HUES6 (cell line): ENCODE data around the gene IL18BP.

Experiments
- H3K27ac ChIP-seq: 2 replicates; pipeline ENCODE4 v1.7.0; 2013; ENCODE audit warnings: low read depth, mild to moderate bottlenecking, low read length, inconsistent platforms
- H3K27me3 ChIP-seq: 2 replicates; pipeline ENCODE4 v1.6.1; 2013; ENCODE audit warnings: low read length; ENCODE audit not compliant: control insufficient read depth, insufficient read depth
- H3K36me3 ChIP-seq: 2 replicates; pipeline ENCODE4 v1.6.1; 2013; ENCODE audit warnings: low read length; ENCODE audit not compliant: control insufficient read depth, insufficient read depth
- H3K4me1 ChIP-seq: 2 replicates; pipeline ENCODE4 v1.6.1; 2013; ENCODE audit warnings: low read length; ENCODE audit not compliant: control insufficient read depth, insufficient read depth
- H3K4me3 ChIP-seq: 2 replicates; pipeline ENCODE4 v1.5.1; 2013; ENCODE audit warnings: low read depth, low read length
- H3K9ac ChIP-seq: one replicate; pipeline ENCODE4 v1.6.1; 2013; ENCODE audit warnings: mild to moderate bottlenecking, low read length
- H3K9me3 ChIP-seq: 2 replicates; pipeline ENCODE4 v1.6.1; 2013; ENCODE audit warnings: low read depth, low read length; ENCODE audit not compliant: control insufficient read depth, insufficient read depth

Gene IL18BP

GRCh38 chr11:72012897-72013721 lies 14.4 kb downstream of the IL18BP start:
- Histone ChIP-seq H3K4me1 (no peaks in the 10 kb centered on the region), H3K36me3 (peaks cover 99% of the 10 kb centered on the region), H3K9me3 (no peaks in the 10 kb centered on the region), H3K4me3 (no peak overlapping the region), H3K27ac (no peak overlapping the region), H3K27me3 (no peaks in the 10 kb centered on the region), H3K9ac (no peak overlapping the region)

- Histone ChIP-seq H3K36me3 (peaks cover 100% of the 10 kb centered on the region), H3K4me3 (no peak overlapping the region), H3K27ac (no peak overlapping the region), H3K4me1 (no peaks in the 10 kb centered on the region), H3K27me3 (no peaks in the 10 kb centered on the region), H3K9ac (no peak overlapping the region), H3K9me3 (no peaks in the 10 kb centered on the region)
Observed at GRCh38 chr11:72013765-72014711, 15.3 kb downstream of the IL18BP start.

DNA sequence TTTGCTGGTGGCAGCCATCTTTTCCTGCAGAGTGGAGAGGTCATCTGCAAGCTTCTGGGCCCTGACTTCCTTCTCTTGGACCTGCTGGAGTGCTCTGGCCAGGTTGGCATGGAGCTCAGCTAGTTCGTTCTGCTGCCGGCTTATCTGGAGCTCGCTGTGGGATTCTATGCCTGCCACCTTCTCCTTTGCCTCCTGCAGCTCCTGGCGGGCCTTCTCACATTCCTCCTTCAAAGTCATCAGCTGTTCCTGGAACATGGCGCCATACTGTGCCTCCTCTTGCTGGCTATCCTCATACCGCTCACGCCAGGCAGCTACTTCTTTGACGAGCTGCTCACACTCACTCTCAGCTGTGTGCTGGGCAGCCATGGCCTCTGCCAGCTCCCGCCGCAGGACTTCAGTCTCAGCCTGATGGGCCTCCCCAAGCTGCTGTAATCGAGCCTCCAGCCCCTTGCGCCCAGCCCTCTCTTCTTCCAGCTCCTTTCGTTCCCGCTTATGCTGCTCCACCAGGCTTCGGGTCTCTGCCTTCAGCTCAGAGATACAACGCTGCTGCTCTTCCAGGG lies 16.1 kb downstream of the IL18BP start:
- Histone ChIP-seq H3K36me3 (peaks cover 100% of the 10 kb centered on the region), H3K4me1 (no peaks in the 10 kb centered on the region), H3K4me3 (no peak overlapping the region), H3K27me3 (no peaks in the 10 kb centered on the region), H3K27ac (no peak overlapping the region), H3K9ac (no peak overlapping the region), H3K9me3 (no peaks in the 10 kb centered on the region)

DNA sequence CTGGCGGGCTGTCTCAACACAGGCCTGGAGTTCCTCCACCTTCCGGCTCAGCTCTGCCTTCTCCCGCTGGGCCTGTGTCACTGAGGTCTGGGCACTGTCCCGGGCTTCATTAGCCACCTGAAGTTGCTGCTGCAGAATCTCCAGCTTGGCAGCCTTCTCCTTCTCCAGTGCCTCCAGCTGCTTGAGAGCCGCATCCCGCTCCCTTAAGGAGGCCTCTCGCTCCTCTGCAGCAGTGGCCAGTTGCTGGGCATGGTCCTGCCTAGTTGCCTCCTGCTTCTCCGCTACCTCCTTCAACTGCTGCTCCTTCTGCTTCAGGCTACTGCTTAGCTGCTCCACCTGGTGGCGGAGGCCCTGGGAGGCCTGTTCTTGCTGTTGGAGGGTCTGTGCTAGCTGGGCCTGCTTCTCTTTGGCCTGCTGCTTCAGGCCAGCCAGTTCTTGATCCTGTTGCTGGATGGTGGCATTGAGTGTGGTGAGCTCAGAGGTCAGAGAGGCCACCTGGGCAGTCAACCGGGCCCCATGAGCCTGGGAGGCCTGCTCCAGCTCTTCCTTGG lies 16.9 kb downstream of the IL18BP start:
- H3K4me3 ChIP-seq: no peak overlapping the region
- peaks cover 99% of the 10 kb centered on the region for H3K36me3 ChIP-seq
- no peaks in the 10 kb centered on the region for H3K4me1 ChIP-seq
- H3K27ac ChIP-seq: no peak overlapping the region
- no peaks in the 10 kb centered on the region for H3K9me3 ChIP-seq
- no peaks in the 10 kb centered on the region for H3K27me3 ChIP-seq
- H3K9ac ChIP-seq: no peak overlapping the region

- Histone ChIP-seq H3K4me3 (no peak overlapping the region), H3K36me3 (peaks cover 97% of the 10 kb centered on the region), H3K27ac (no peak overlapping the region), H3K9me3 (no peaks in the 10 kb centered on the region), H3K9ac (no peak overlapping the region), H3K4me1 (no peaks in the 10 kb centered on the region), H3K27me3 (no peaks in the 10 kb centered on the region)
Observed at GRCh38 chr11:72018171-72018570, 19.5 kb downstream of the IL18BP start.

- Histone ChIP-seq H3K27ac (no peak overlapping the region), H3K9ac (no peak overlapping the region), H3K4me1 (no peaks in the 10 kb centered on the region), H3K4me3 (no peak overlapping the region), H3K9me3 (no peaks in the 10 kb centered on the region), H3K27me3 (no peaks in the 10 kb centered on the region), H3K36me3 (peaks cover 75% of the 10 kb centered on the region)
Observed at GRCh38 chr11:72023335-72023734, 24.6 kb downstream of the IL18BP start.

GRCh38 chr11:72024069-72024754 lies 25.5 kb downstream of the IL18BP start:
- Histone ChIP-seq H3K9ac (no peak overlapping the region), H3K4me3 (no peak overlapping the region), H3K27ac (no peak overlapping the region), H3K36me3 (peaks cover 75% of the 10 kb centered on the region), H3K27me3 (no peaks in the 10 kb centered on the region), H3K4me1 (no peaks in the 10 kb centered on the region), H3K9me3 (no peaks in the 10 kb centered on the region)

DNA sequence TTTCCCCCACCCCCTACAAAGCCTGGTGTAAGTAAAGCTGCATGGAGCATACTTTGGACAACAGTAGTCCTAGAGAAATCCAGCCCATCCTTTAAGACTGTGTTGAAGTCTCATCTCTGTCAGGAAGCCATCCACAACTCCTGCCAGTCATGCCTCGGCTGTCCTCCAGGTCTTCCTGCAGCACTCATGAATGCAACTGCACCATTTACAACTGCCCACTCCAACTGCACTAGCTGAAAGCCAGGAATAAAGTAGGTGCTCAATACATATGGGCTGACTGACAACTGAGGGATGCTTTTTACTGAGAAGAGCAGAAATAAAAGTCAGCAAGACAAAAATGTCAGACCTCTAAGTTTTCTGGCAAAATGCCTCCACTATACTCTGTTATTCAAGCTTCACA lies 27.4 kb downstream of the IL18BP start:
- no peaks in the 10 kb centered on the region for H3K9me3 ChIP-seq
- H3K27me3 ChIP-seq: no peaks in the 10 kb centered on the region
- no peak overlapping the region for H3K27ac ChIP-seq
- H3K9ac ChIP-seq: no peak overlapping the region
- peaks cover 61% of the 10 kb centered on the region for H3K36me3 ChIP-seq
- H3K4me3 ChIP-seq: no peak overlapping the region
- no peaks in the 10 kb centered on the region for H3K4me1 ChIP-seq

GRCh38 chr11:72030472-72031045 lies 31.9 kb downstream of the IL18BP start:
- no peaks in the 10 kb centered on the region for H3K27me3 ChIP-seq
- no peak overlapping the region for H3K27ac ChIP-seq
- peaks cover 45% of the 10 kb centered on the region for H3K36me3 ChIP-seq
- H3K4me1 ChIP-seq: no peaks in the 10 kb centered on the region
- no peaks in the 10 kb centered on the region for H3K9me3 ChIP-seq
- H3K4me3 ChIP-seq: no peak overlapping the region
- H3K9ac ChIP-seq: no peak overlapping the region

DNA sequence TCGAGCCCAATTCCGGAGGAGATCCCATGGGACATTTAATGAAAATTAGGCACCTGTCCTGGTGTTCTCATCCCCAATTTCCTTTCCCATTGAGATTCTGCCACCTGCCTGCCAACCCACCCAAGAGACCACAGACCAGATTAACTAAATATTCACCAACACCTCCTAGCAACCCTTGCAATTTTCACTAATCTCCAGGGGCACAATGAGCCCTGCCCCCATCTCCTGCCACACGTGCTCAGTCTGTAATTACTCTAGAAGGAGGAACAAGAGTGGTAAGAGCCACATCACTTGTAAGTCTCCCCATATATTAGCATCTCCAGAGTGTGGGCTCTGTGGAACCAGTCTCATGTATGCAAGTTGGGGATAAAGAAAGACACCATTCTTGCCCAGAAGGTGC lies 38.0 kb downstream of the IL18BP start:
- H3K27me3 ChIP-seq: no peaks in the 10 kb centered on the region
- no peak overlapping the region for H3K9ac ChIP-seq
- H3K27ac ChIP-seq: no peak overlapping the region
- no peak overlapping the region for H3K4me3 ChIP-seq
- H3K36me3 ChIP-seq: peaks cover 25% of the 10 kb centered on the region
- H3K9me3 ChIP-seq: no peaks in the 10 kb centered on the region
- H3K4me1 ChIP-seq: peaks cover 29% of the 10 kb centered on the region
